ENCODE data around the gene ZNF230.
A peak's percentile ranks its signal among the peaks of the same experiment; 100 is the strongest.

Gene ZNF230

DNA sequence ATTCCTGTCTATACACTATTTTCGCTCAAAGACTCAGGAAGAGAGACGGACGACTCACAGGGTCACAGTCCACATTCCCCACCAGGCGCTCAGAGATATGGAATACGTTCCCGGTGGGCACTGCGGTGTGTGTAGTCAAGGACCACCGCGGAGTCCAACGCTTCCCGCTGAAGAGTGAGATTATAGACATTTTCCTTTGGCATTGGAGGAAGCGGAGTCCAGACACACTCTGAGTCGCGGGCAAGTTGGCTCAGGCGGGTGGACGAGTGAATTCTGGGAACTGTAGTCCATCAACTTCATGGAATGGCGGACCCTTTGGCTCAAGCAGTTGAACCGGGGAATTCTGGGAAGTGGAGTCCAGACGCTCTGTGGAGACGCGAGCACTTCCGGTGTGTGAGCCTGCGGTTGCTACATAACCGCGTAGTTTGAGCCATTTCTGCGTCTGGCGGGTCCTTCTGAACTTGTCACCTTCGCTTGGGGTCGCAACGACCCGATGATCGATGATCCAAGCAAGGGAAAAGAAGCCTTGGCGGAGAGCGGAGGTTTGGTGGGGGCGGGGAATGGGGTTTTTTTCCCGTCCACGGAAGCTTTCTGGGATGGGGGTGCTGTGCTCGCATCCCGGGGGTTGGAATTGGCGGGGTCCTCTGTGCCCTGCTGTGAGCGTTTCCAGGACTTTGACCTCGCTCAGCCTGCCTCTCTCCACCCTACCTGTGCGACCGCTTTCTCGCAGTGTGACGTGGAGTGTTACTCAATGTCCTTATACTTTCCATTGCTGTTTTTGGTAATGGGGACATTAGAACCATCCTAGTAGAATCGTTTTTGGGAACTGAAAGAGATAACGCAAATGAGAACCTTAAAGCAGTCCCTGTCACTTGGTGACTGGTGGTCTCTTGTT, at the start of gene ZNF230:
ZNF230 (plus strand) TSS at position 392 of the 895 bp plus-strand sequence. CDS start 4,122 bp downstream, outside the sequence.
- H3K4me3 ChIP-seq (ENCODE audit: low read depth, low read length), result peak within 1 kb of the TSS; percentile 83
- peak; percentile 97 for DNase-seq (ENCODE audit: low read depth)
- TF ChIP-seq, protein P1, sequence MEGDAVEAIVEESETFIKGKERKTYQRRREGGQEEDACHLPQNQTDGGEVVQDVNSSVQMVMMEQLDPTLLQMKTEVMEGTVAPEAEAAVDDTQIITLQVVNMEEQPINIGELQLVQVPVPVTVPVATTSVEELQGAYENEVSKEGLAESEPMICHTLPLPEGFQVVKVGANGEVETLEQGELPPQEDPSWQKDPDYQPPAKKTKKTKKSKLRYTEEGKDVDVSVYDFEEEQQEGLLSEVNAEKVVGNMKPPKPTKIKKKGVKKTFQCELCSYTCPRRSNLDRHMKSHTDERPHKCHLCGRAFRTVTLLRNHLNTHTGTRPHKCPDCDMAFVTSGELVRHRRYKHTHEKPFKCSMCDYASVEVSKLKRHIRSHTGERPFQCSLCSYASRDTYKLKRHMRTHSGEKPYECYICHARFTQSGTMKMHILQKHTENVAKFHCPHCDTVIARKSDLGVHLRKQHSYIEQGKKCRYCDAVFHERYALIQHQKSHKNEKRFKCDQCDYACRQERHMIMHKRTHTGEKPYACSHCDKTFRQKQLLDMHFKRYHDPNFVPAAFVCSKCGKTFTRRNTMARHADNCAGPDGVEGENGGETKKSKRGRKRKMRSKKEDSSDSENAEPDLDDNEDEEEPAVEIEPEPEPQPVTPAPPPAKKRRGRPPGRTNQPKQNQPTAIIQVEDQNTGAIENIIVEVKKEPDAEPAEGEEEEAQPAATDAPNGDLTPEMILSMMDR (conservative IDR thresholded peaks at IDR 0.05; ENCODE audit: low read depth, low read length), result no peak

DNA sequence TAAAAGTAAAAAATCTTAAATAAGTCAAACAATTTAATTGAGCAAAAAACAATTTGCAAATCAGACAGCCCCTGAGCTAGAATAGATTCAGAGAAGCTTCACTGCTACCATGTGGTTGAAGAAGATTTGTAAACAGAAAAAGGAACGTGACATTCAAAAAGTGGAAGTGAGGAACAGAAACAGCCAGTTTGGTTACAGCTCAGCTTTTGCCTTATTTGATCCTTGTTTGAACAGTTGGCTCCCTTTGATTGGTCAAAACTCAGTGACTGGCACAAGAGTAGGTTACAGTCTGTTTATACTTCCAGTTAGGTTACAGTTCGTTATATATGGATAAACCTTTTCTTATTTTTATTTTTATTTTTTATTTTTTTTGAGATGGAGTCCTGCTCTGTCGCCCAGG, 45.9 kb upstream of the ZNF230 start:
- H3K4me3 ChIP-seq (ENCODE audit: low read depth, low read length), result no peak overlapping the region
- TF ChIP-seq, protein P1 (conservative IDR thresholded peaks at IDR 0.05; ENCODE audit: low read depth, low read length), result no peak
- no peak for DNase-seq (ENCODE audit: low read depth)

DNA sequence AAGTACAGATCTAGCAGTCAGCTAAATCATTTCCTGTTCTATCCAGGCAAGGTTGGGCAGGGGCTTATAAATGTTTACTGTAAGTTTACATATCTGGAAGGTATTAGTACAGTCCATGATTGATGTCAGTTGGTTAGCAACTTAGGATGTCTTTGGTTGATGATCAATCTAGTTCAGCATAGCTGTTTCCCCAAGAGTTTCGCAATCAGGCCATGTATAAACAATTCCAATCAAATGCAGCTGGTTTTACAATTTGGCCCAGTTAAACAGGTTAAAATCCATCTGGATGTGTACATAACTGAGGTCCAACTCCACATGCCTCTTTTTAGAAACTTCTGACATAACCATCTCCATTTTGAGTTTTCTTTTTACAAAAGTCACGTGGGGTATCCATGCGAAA, 44.9 kb upstream of the ZNF230 start:
- TF ChIP-seq, protein P1 (conservative IDR thresholded peaks at IDR 0.05; ENCODE audit: low read depth, low read length), result no peak
- no peak overlapping the region for H3K4me3 ChIP-seq (ENCODE audit: low read depth, low read length)
- DNase-seq (ENCODE audit: low read depth), result peak; percentile 36

DNA sequence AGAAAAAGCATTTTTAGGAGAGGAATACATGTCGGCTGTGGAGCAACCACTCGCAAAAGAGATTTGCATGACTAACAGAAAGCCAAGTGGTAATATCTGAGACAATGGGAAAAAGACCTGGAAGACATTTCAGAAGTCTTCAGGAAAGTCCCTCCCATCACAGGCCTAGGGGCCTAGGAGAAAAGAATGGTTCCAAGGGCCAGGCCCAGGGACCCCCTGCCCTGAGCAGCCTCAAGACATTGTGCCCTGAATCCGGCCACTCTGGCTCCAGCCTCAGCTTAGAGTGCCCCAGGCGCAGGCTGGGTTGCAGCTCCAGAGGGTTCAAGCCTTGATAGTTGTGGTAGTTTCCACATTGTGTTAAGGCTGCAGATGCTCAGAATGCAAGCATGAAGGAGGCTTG, 42.3 kb upstream of the ZNF230 start:
- DNase-seq (ENCODE audit: low read depth), result no peak
- no peak overlapping the region for H3K4me3 ChIP-seq (ENCODE audit: low read depth, low read length)
- TF ChIP-seq, protein P1 (conservative IDR thresholded peaks at IDR 0.05; ENCODE audit: low read depth, low read length), result no peak

DNA sequence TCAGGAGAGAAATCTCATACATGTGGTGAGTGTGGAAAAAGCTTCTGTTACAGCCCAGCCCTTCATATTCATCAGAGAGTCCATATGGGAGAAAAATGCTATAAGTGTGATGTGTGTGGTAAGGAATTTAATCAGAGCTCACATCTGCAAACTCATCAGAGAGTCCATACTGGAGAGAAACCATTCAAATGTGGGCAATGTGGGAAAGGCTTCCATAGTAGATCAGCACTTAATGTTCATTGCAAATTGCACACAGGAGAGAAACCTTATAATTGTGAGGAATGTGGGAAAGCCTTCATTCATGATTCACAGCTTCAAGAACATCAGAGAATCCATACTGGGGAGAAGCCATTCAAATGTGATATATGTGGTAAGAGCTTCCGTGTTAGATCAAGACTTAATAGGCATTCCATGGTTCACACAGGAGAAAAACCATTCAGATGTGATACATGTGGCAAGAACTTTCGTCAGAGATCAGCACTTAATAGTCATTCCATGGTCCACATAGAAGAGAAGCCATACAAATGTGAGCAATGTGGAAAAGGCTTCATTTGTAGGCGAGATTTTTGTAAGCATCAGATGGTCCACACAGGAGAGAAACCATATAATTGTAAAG, 36.6 kb upstream of the ZNF230 start:
- DNase-seq (ENCODE audit: low read depth), result peak; percentile 16
- TF ChIP-seq, protein P1 (conservative IDR thresholded peaks at IDR 0.05; ENCODE audit: low read depth, low read length), result no peak
- H3K4me3 ChIP-seq (ENCODE audit: low read depth, low read length), result no peak overlapping the region

DNA sequence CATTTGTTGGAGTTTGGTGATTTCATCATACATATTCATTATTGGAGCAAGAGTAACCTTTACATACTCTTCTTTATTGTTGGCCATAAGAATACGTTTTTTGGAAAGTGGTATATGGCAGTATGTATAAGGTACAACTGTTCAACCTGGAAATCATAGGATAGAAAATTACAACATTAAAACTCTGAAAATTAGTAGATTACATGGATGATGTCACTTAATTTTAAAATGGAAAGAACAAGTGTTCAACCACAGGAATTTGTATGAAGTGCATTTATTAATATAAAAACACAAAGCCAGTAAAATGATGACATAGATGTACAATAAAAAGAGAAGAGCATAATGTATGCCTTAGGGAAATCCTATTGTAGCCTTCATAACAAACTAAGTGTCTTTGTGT, 26.0 kb upstream of the ZNF230 start:
- TF ChIP-seq, protein P1 (conservative IDR thresholded peaks at IDR 0.05; ENCODE audit: low read depth, low read length), result no peak
- H3K4me3 ChIP-seq (ENCODE audit: low read depth, low read length), result no peak overlapping the region
- no peak for DNase-seq (ENCODE audit: low read depth)

Measured in choroid plexus epithelial cell (primary cell).